ENCODE results near the gene FEM1B. TPM values are rescaled to one million over a fixed set of nuclear protein-coding genes. Genes with fewer than 3 reads are reported as not detected.

Gene FEM1B
- total RNA-seq, 1 experiment from 2014 or later: 41.0 TPM

DNA sequence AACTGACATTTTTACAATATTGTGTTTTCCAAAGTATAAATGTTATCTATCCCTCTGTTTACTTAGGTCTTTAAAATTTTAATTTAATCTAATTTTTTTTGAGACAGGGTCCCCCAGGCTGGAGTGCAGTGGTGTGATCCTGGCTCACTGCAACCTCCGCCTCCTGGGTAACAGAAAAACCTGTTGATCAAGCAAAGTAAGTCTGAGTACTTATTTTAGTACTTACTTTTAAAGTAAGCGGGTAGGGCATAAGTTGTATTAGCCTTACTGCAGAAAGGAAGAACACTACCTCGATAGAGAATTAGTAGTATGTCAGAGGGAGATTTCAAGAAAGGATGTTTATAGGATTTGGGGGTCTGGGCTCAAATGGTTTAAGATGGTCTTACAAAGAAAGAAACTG is 11.9 kb upstream of the FEM1B start:
- Histone ChIP-seq H3K4me1 (no peaks in the 10 kb centered on the region), H3K9me3 (no peaks in the 10 kb centered on the region), H3K36me3 (ENCODE audit: control insufficient read depth, insufficient read depth, low read length) (no peaks in the 10 kb centered on the region), H3K4me3 (ENCODE audit: low read depth, low read length) (no peak overlapping the region), H3K27me3 (replicated peaks; ENCODE audit: control insufficient read depth, insufficient read depth, low read length) (no peaks in the 10 kb centered on the region)
- Mint-ChIP-seq H3K9me3 (ENCODE audit: unreplicated experiment) (no peaks in the 10 kb centered on the region), H3K4me1 (ENCODE audit: low read depth, unreplicated experiment) (no peaks in the 10 kb centered on the region), H3K27ac (ENCODE audit: unreplicated experiment) (no peak overlapping the region), H3K4me3 (ENCODE audit: unreplicated experiment) (no peak overlapping the region), H3K36me3 (ENCODE audit: insufficient read depth, unreplicated experiment) (no peaks in the 10 kb centered on the region), H3K27me3 (ENCODE audit: insufficient read depth, unreplicated experiment) (peaks cover 2% of the 10 kb centered on the region)
- DNase-seq: no peak
- TF ChIP-seq, protein P1, sequence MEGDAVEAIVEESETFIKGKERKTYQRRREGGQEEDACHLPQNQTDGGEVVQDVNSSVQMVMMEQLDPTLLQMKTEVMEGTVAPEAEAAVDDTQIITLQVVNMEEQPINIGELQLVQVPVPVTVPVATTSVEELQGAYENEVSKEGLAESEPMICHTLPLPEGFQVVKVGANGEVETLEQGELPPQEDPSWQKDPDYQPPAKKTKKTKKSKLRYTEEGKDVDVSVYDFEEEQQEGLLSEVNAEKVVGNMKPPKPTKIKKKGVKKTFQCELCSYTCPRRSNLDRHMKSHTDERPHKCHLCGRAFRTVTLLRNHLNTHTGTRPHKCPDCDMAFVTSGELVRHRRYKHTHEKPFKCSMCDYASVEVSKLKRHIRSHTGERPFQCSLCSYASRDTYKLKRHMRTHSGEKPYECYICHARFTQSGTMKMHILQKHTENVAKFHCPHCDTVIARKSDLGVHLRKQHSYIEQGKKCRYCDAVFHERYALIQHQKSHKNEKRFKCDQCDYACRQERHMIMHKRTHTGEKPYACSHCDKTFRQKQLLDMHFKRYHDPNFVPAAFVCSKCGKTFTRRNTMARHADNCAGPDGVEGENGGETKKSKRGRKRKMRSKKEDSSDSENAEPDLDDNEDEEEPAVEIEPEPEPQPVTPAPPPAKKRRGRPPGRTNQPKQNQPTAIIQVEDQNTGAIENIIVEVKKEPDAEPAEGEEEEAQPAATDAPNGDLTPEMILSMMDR (IDR thresholded peaks at IDR 0.05; ENCODE audit: insufficient read depth in 1 of 2, low read depth in 1 of 2, low read length in 1 of 2, severe bottlenecking in 1 of 2, unreplicated experiment in 1 of 2): no peak
- ChIA-PET CTCF (interaction anchor here (1.4 to 1.6 kb wide), 2 partner anchors 13 to 41 kb away, joined by 3 to 4 read pairs; no protein-coding TSS in a partner anchor), POLR2A (no interaction called here)
- intact Hi-C loops (cut with micrococcal nuclease; ENCODE audit: unreplicated experiment): no loop called here
- no TSS peak for BruUV-seq (replicated peaks)

DNA sequence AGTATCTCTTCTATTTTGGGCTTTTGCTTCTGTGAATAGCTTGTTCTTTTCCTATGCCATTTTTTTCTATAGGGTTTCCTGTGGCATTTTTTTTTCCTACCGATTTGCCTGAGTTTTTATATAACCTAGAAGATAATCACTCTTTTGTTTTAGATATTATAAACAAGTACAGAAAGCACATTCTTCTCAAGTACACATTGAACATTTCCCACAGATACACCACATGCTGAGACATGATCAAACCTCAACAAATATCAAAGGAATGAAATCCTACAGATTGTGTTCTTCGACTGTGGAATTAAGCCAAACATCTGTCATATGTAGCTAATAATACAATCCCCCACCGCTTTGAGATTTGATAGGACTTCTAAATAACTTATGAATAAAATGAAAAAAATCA is 9.1 kb upstream of the FEM1B start:
- Mint-ChIP-seq H3K27me3 (ENCODE audit: insufficient read depth, unreplicated experiment) (no peaks in the 10 kb centered on the region), H3K4me3 (ENCODE audit: unreplicated experiment) (no peak overlapping the region), H3K27ac (ENCODE audit: unreplicated experiment) (no peak overlapping the region), H3K9me3 (ENCODE audit: unreplicated experiment) (no peaks in the 10 kb centered on the region), H3K36me3 (ENCODE audit: insufficient read depth, unreplicated experiment) (no peaks in the 10 kb centered on the region), H3K4me1 (ENCODE audit: low read depth, unreplicated experiment) (peaks cover 8% of the 10 kb centered on the region)
- Histone ChIP-seq H3K36me3 (ENCODE audit: control insufficient read depth, insufficient read depth, low read length) (no peaks in the 10 kb centered on the region), H3K4me1 (peaks cover 15% of the 10 kb centered on the region), H3K4me3 (ENCODE audit: low read depth, low read length) (no peak overlapping the region), H3K27me3 (replicated peaks; ENCODE audit: control insufficient read depth, insufficient read depth, low read length) (no peaks in the 10 kb centered on the region), H3K9me3 (no peaks in the 10 kb centered on the region)
- ChIA-PET POLR2A (no interaction called here), CTCF (no interaction called here)
- intact Hi-C loops (cut with micrococcal nuclease; ENCODE audit: unreplicated experiment): no loop called here
- TF ChIP-seq, protein P1 (IDR thresholded peaks at IDR 0.05; ENCODE audit: insufficient read depth in 1 of 2, low read depth in 1 of 2, low read length in 1 of 2, severe bottlenecking in 1 of 2, unreplicated experiment in 1 of 2): no peak
- no peak for DNase-seq
- BruUV-seq (replicated peaks): no TSS peak

DNA sequence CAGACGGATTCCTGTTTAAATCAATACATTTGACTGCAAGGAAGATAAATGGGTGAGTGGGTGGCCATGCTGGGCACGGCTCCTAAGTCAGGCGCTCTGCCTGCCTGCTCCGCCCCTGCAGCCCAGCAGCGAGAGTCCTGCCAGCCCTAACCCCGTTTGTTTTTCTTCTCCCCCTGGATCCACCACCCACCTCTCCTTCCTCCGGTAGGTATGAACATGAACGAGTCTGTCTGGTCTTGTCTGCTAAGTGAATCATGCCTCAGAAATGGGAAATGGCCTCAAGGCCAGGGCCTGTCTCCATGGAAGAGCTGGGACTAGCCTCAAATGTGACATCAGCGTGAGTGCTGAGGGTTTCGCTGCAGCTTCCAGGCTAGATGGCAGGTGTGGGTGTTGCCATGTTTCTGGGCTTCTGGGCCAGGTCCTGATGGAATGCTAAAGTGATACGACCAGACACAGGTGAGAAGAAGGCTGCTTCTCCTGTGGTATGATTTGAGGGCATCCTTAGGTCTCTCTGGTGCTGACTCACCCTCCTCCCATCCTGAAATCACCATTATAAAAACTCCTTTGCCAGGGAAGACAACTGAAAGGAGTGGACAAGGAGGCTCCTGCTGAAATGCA is 5.6 kb upstream of the FEM1B start:
- H3K4me3 ChIP-seq (ENCODE audit: low read depth, low read length): no peak overlapping the region
- no peaks in the 10 kb centered on the region for H3K9me3 Mint-ChIP-seq (ENCODE audit: unreplicated experiment)
- POLR2A ChIA-PET: no interaction called here
- H3K4me3 Mint-ChIP-seq (ENCODE audit: unreplicated experiment): no peak overlapping the region
- BruUV-seq (replicated peaks): no TSS peak
- no peaks in the 10 kb centered on the region for H3K27me3 Mint-ChIP-seq (ENCODE audit: insufficient read depth, unreplicated experiment)
- H3K4me1 ChIP-seq: peaks cover 31% of the 10 kb centered on the region
- intact Hi-C loops (cut with micrococcal nuclease; ENCODE audit: unreplicated experiment): no loop called here
- CTCF ChIA-PET: interaction anchor here (1.5 kb wide), 1 partner anchor 19 kb away, joined by 4 read pairs; no protein-coding TSS in a partner anchor
- peak; percentile 33 to 48 for DNase-seq
- H3K27me3 ChIP-seq (replicated peaks; ENCODE audit: control insufficient read depth, insufficient read depth, low read length): no peaks in the 10 kb centered on the region
- H3K4me1 Mint-ChIP-seq (ENCODE audit: low read depth, unreplicated experiment): peaks cover 30% of the 10 kb centered on the region
- no peaks in the 10 kb centered on the region for H3K36me3 Mint-ChIP-seq (ENCODE audit: insufficient read depth, unreplicated experiment)
- TF ChIP-seq, protein P1 (IDR thresholded peaks at IDR 0.05; ENCODE audit: insufficient read depth in 1 of 2, low read depth in 1 of 2, low read length in 1 of 2, severe bottlenecking in 1 of 2, unreplicated experiment in 1 of 2): no peak
- no peaks in the 10 kb centered on the region for H3K9me3 ChIP-seq
- no peaks in the 10 kb centered on the region for H3K36me3 ChIP-seq (ENCODE audit: control insufficient read depth, insufficient read depth, low read length)
- H3K27ac Mint-ChIP-seq (ENCODE audit: unreplicated experiment): peak overlapping the region; percentile 42

Measured in Caco-2 (cell line).